Measurements from ENCODE around the gene DEF6. TPM values are rescaled to one million over a fixed set of nuclear protein-coding genes. Genes with fewer than 3 reads are reported as not detected.

The DEF6 gene
- total RNA-seq, 1 experiment from 2014 or later, result 0.59 TPM

DNA sequence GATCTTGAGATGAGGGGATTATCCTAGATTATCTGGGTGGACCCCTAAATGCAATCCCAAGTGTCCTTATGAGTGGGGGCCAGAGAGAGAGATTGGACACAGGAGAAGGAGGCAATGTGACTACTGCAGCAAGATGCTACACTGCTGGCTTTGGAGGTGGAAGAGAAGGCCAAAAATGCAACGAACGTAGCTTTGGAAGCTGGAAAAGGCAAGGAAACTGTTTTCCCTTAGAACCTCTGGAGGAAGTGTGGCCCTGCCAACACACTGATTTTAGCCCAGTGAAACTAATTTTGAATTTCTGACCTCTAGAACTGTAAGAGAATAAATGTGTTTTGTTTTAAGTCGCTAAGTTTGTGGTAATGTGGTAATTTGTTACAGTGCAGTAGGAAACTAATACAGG, 60.5 kb downstream of the DEF6 start:
- TF ChIP-seq SIN3A (IDR thresholded peaks at IDR 0.05; ENCODE audit: borderline replicate concordance, insufficient read depth, low read depth, low read length) (no peak), POLR2AphosphoS5 (IDR thresholded peaks at IDR 0.05; ENCODE audit: low read depth, low read length) (no peak), TCF7L2 (IDR thresholded peaks at IDR 0.05; ENCODE audit: low read depth, low read length) (no peak)
- TF ChIP-seq, protein P1, sequence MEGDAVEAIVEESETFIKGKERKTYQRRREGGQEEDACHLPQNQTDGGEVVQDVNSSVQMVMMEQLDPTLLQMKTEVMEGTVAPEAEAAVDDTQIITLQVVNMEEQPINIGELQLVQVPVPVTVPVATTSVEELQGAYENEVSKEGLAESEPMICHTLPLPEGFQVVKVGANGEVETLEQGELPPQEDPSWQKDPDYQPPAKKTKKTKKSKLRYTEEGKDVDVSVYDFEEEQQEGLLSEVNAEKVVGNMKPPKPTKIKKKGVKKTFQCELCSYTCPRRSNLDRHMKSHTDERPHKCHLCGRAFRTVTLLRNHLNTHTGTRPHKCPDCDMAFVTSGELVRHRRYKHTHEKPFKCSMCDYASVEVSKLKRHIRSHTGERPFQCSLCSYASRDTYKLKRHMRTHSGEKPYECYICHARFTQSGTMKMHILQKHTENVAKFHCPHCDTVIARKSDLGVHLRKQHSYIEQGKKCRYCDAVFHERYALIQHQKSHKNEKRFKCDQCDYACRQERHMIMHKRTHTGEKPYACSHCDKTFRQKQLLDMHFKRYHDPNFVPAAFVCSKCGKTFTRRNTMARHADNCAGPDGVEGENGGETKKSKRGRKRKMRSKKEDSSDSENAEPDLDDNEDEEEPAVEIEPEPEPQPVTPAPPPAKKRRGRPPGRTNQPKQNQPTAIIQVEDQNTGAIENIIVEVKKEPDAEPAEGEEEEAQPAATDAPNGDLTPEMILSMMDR (IDR thresholded peaks at IDR 0.05), result no peak
- TF ChIP-seq, protein P2, sequence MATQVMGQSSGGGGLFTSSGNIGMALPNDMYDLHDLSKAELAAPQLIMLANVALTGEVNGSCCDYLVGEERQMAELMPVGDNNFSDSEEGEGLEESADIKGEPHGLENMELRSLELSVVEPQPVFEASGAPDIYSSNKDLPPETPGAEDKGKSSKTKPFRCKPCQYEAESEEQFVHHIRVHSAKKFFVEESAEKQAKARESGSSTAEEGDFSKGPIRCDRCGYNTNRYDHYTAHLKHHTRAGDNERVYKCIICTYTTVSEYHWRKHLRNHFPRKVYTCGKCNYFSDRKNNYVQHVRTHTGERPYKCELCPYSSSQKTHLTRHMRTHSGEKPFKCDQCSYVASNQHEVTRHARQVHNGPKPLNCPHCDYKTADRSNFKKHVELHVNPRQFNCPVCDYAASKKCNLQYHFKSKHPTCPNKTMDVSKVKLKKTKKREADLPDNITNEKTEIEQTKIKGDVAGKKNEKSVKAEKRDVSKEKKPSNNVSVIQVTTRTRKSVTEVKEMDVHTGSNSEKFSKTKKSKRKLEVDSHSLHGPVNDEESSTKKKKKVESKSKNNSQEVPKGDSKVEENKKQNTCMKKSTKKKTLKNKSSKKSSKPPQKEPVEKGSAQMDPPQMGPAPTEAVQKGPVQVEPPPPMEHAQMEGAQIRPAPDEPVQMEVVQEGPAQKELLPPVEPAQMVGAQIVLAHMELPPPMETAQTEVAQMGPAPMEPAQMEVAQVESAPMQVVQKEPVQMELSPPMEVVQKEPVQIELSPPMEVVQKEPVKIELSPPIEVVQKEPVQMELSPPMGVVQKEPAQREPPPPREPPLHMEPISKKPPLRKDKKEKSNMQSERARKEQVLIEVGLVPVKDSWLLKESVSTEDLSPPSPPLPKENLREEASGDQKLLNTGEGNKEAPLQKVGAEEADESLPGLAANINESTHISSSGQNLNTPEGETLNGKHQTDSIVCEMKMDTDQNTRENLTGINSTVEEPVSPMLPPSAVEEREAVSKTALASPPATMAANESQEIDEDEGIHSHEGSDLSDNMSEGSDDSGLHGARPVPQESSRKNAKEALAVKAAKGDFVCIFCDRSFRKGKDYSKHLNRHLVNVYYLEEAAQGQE (IDR thresholded peaks at IDR 0.05; ENCODE audit: insufficient read depth in 1 of 2, low read depth in 2 of 2, low read length in 1 of 2), result no peak
- intact Hi-C loops (cut with micrococcal nuclease; ENCODE audit: unreplicated experiment) (no loop called here), in situ Hi-C loops (cut with HindIII; ENCODE audit: low pct_unique_long_range_greater_than_20kb, low sequenced_read_pairs) (no loop called here)
- H3K27ac ChIP-seq (ENCODE audit: low read length), result no peak overlapping the region
- no peaks in the 10 kb centered on the region for H3K9me3 ChIP-seq (ENCODE audit: control insufficient read depth, insufficient read depth, low read depth, low read length)
- H3K27me3 ChIP-seq (ENCODE audit: control insufficient read depth, insufficient read depth, low read length), result no peaks in the 10 kb centered on the region
- POLR2A ChIA-PET, result no interaction called here
- no TSS peak for BruUV-seq (replicated peaks)
- H3K4me3 ChIP-seq (ENCODE audit: low read depth in 2 of 2, low read length in 2 of 2), result no peak overlapping the region
- no peaks in the 10 kb centered on the region for H3K36me3 ChIP-seq (ENCODE audit: control insufficient read depth, insufficient read depth, low read length)
- DNase-seq (ENCODE audit: low read depth, low spot score), result no peak
- H3K4me1 ChIP-seq (ENCODE audit: control insufficient read depth, insufficient read depth, low read length), result no peaks in the 10 kb centered on the region; the same call in 1 of the 2 replicates
- no peak for ATAC-seq
- CTCF ChIA-PET, result no interaction called here

DNA sequence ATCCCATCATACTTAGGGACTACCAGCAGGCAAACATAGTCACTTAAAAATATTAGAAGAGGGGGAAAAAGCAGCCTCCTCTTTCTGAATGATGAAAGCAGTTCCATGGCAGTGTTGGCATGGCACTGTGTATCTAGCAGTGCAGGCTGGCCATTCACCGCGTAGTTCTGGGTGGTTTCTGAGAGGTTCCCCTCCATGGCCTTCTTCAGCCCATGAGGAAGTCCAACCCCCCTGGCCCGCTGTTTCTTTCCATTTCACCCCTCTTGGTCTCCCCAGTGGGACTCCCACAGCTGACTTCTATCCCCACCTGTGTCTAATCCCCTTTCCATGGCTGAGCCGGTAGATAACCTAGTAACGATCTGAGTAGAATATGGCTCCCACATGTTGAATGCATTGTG, 61.7 kb downstream of the DEF6 start:
- DNase-seq (ENCODE audit: low read depth, low spot score) (no peak), ATAC-seq (no peak)
- Histone ChIP-seq H3K4me1 (ENCODE audit: control insufficient read depth, insufficient read depth, low read length) (no peaks in the 10 kb centered on the region; the same call in 1 of the 2 replicates), H3K27ac (ENCODE audit: low read length) (no peak overlapping the region), H3K9me3 (ENCODE audit: control insufficient read depth, insufficient read depth, low read depth, low read length) (no peaks in the 10 kb centered on the region), H3K4me3 (ENCODE audit: low read depth in 2 of 2, low read length in 2 of 2) (no peak overlapping the region), H3K27me3 (ENCODE audit: control insufficient read depth, insufficient read depth, low read length) (no peaks in the 10 kb centered on the region), H3K36me3 (ENCODE audit: control insufficient read depth, insufficient read depth, low read length) (no peaks in the 10 kb centered on the region)
- POLR2A ChIA-PET, result no interaction called here
- no TSS peak for BruUV-seq (replicated peaks)
- CTCF ChIA-PET, result no interaction called here
- intact Hi-C loops (cut with micrococcal nuclease; ENCODE audit: unreplicated experiment), result no loop called here
- in situ Hi-C loops (cut with HindIII; ENCODE audit: low pct_unique_long_range_greater_than_20kb, low sequenced_read_pairs), result no loop called here
- TF ChIP-seq POLR2AphosphoS5 (IDR thresholded peaks at IDR 0.05; ENCODE audit: low read depth, low read length), result no peak
- no peak for TF ChIP-seq TCF7L2 (IDR thresholded peaks at IDR 0.05; ENCODE audit: low read depth, low read length)
- TF ChIP-seq SIN3A (IDR thresholded peaks at IDR 0.05; ENCODE audit: borderline replicate concordance, insufficient read depth, low read depth, low read length), result no peak
- TF ChIP-seq, protein P1 (IDR thresholded peaks at IDR 0.05), result no peak
- TF ChIP-seq, protein P2 (IDR thresholded peaks at IDR 0.05; ENCODE audit: insufficient read depth in 1 of 2, low read depth in 2 of 2, low read length in 1 of 2), result no peak

Measured in Panc1 (cell line).